ENCODE results near the gene TPM4.
"Not testable (repeated sequence)": the region's sequence is repeated elsewhere in the genome, so short reads cannot be mapped to it uniquely, and the experiment has no call there.

TPM4 gene

GRCh38 chr19:16091546-16092475 is 15.5 kb downstream of the TPM4 start:
- no peak for TF ChIP-seq CTCF (IDR thresholded peaks at IDR 0.05; ENCODE audit: borderline replicate concordance, insufficient read depth, low read depth, low read length)

GRCh38 chr19:16094360-16095070 is 18.2 kb downstream of the TPM4 start:
- no peak overlapping the region for H3K4me3 ChIP-seq (ENCODE audit: low read depth, low read length)
- TF ChIP-seq CTCF (IDR thresholded peaks at IDR 0.05; ENCODE audit: borderline replicate concordance, insufficient read depth, low read depth, low read length): no peak

More at GRCh38 chr19:16091546-16092475, 15.5 kb downstream of the TPM4 start:
- H3K4me3 ChIP-seq (ENCODE audit: low read depth, low read length): no peak overlapping the region

GRCh38 chr19:16095071-16095571 is 18.8 kb downstream of the TPM4 start:
- H3K4me3 ChIP-seq (ENCODE audit: low read depth, low read length): no peak overlapping the region
- TF ChIP-seq CTCF (IDR thresholded peaks at IDR 0.05; ENCODE audit: borderline replicate concordance, insufficient read depth, low read depth, low read length): no peak

- no peak overlapping the region for H3K4me3 ChIP-seq (ENCODE audit: low read depth, low read length)
- TF ChIP-seq CTCF (IDR thresholded peaks at IDR 0.05; ENCODE audit: borderline replicate concordance, insufficient read depth, low read depth, low read length): no peak
Observed at GRCh38 chr19:16096280-16096855, 20.1 kb downstream of the TPM4 start.

- TF ChIP-seq CTCF (IDR thresholded peaks at IDR 0.05; ENCODE audit: borderline replicate concordance, insufficient read depth, low read depth, low read length): no peak
- no peak overlapping the region for H3K4me3 ChIP-seq (ENCODE audit: low read depth, low read length)
Observed at GRCh38 chr19:16098416-16098768, 22.1 kb downstream of the TPM4 start.

GRCh38 chr19:16098821-16099220 is 22.5 kb downstream of the TPM4 start:
- no peak overlapping the region for H3K4me3 ChIP-seq (ENCODE audit: low read depth, low read length)
- TF ChIP-seq CTCF (IDR thresholded peaks at IDR 0.05; ENCODE audit: borderline replicate concordance, insufficient read depth, low read depth, low read length): no peak

- not testable (repeated sequence) for H3K4me3 ChIP-seq (ENCODE audit: low read depth, low read length)
Observed at GRCh38 chr19:16099314-16099965, 23.1 kb downstream of the TPM4 start.
